GM12873 (cell line): ENCODE results near the gene MRPL47.

Experiments
- TF ChIP-seq, protein P1 (sequence below): IDR thresholded peaks from 2 replicates; pipeline ENCODE4 v1.5.1; 2012; ENCODE audit warnings: low read depth, mild to moderate bottlenecking, moderate library complexity, low read length, control low read depth; ENCODE audit not compliant: insufficient read depth; ENCODE audit errors: missing control alignments

Gene MRPL47

GRCh38 chr3:179606534-179607085 is 2.2 kb upstream of the MRPL47 start:
- TF ChIP-seq, protein P1, sequence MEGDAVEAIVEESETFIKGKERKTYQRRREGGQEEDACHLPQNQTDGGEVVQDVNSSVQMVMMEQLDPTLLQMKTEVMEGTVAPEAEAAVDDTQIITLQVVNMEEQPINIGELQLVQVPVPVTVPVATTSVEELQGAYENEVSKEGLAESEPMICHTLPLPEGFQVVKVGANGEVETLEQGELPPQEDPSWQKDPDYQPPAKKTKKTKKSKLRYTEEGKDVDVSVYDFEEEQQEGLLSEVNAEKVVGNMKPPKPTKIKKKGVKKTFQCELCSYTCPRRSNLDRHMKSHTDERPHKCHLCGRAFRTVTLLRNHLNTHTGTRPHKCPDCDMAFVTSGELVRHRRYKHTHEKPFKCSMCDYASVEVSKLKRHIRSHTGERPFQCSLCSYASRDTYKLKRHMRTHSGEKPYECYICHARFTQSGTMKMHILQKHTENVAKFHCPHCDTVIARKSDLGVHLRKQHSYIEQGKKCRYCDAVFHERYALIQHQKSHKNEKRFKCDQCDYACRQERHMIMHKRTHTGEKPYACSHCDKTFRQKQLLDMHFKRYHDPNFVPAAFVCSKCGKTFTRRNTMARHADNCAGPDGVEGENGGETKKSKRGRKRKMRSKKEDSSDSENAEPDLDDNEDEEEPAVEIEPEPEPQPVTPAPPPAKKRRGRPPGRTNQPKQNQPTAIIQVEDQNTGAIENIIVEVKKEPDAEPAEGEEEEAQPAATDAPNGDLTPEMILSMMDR: no peak

DNA sequence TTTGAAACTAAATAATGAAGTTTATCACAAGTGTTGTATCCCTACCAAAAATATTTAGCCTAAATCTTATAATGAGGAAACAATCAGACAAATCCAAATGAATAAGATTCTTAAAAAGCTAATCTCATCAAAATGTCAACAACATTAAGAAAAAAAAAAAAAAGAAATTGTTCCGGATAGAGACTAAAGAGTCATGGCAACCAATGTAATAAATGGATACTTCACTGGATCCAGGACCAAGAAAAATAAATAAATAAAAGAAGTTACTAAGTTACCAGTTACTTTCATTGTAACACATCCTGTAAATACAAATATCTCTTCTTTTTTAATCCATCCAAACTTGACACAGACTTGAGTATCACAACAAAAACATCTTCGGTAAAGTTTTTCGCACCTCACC is 607 bp downstream of the MRPL47 start:
- TF ChIP-seq, protein P1: no peak

- TF ChIP-seq, protein P1: no peak
Observed at GRCh38 chr3:179603321-179603720, 1.1 kb downstream of the MRPL47 start.

DNA sequence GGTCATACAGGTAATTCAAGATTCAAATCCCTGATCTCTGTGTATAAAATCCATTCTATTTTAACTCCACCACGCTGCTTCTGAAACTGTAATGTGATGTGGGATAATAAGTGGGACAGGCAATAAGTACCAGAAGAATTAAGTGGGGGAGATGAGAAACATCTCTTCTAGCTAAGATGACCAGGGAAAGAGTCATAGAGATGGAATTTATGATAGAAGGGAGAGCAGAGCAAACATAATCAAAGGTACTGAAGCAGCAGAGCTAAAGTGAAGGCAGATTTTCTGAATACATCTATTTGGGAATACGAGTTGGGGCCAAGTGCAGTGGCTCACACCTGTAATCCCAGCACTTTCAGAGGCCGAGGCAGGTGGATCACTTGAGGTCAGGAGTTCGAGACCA is 4.9 kb downstream of the MRPL47 start:
- TF ChIP-seq, protein P1: no peak

GRCh38 chr3:179591313-179591712 is 13.1 kb downstream of the MRPL47 start:
- TF ChIP-seq, protein P1: no peak

- TF ChIP-seq, protein P1: no peak
Observed at GRCh38 chr3:179590669-179591068, 13.8 kb downstream of the MRPL47 start.

- TF ChIP-seq, protein P1: no peak
Observed at GRCh38 chr3:179589143-179589542, 15.3 kb downstream of the MRPL47 start.
